ENCODE results near the gene CALHM1. TPM values are rescaled to one million over a fixed set of nuclear protein-coding genes. Genes with fewer than 3 reads are reported as not detected.

Gene CALHM1
- total and polyA plus RNA-seq, 2 of the 13 experiments (the other 11 are each of a cell fraction or from before 2014, with no cell fraction given), result 0.04 TPM; not detected in 1

DNA sequence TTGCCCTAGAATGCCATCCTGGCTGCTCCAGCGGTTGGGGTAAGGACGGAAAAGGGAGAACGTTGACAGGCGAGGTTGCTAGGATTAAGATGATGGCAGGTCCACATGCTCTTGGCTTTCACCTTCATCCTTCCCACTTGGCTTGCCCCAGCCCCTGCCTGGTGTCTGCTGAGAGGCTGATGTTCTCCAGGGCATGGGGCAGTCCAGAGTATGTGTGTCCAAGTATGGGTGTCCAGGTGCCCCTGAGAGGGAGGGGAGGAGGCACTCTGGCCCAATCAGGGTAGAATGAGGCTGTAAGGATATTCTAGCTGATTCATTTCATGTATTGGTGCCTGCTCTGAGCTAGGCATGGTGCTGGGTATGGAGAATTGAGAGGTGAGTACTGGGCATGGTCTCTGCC lies 47.4 kb upstream of the CALHM1 start:
- ATAC-seq (no peak), FAIRE-seq (no peak), DNase-seq (ENCODE audit: low spot score) (no peak)
- POLR2A ChIA-PET, result no interaction called here
- Histone ChIP-seq H3K4me2 (ENCODE audit: low read depth, low read length) (no peak overlapping the region), H3K36me3 (replicated peaks in 1 of 2; ENCODE audit: control insufficient read depth in 1 of 2, insufficient read depth in 2 of 2, low read length in 2 of 2) (no peaks in the 10 kb centered on the region), H3K9ac (ENCODE audit: insufficient read depth, low read depth, low read length) (no peak overlapping the region), H4K20me1 (ENCODE audit: insufficient read depth, low read length) (no peaks in the 10 kb centered on the region), H3K27ac (ENCODE audit: extremely low read length, insufficient read depth, low read length) (no peak overlapping the region), H3K27me3 (ENCODE audit: control insufficient read depth in 1 of 2, insufficient read depth in 2 of 2, low read length in 2 of 2) (peaks cover 4 to 60% of the 10 kb centered on the region in 2 experiments; a peak in 3 of 5 replicates), H3K9me3 (ENCODE audit: low read length) (no peaks in the 10 kb centered on the region), H3K79me2 (ENCODE audit: insufficient read depth, low read length) (no peaks in the 10 kb centered on the region), H3K4me3 (replicated peaks in 1 of 3; ENCODE audit: insufficient read depth in 1 of 3, low read depth in 2 of 3, low read length in 3 of 3) (no peak overlapping the region), H3K4me1 (ENCODE audit: insufficient read depth, low read length) (peaks cover 12% of the 10 kb centered on the region), H2AFZ (ENCODE audit: low read length) (no peak overlapping the region)
- in situ Hi-C loops (cut with HindIII; ENCODE audit: extremely low pct_ligation_motif_present, low pct_unique_long_range_greater_than_20kb) (no loop called here), intact Hi-C loops (cut with micrococcal nuclease; ENCODE audit: unreplicated experiment) (no loop called here)
- no TSS peak for BruUV-seq (replicated peaks)
- CTCF ChIA-PET (ENCODE audit: low intra/inter-chr PET ratio, low total read pairs), result no interaction called here
- WGBS (ENCODE audit: low lambda C conversion rate), result 74% methylated on average over 4 of the region's 4 CpGs
- TF ChIP-seq ZNF543 (CRISPR knock-in tag; IDR thresholded peaks at IDR 0.05) (no peak), XRCC5 (optimal IDR thresholded peaks at IDR 0.05; ENCODE audit: low read length) (no peak), ZNF569 (CRISPR knock-in tag; IDR thresholded peaks at IDR 0.05; ENCODE audit: borderline replicate concordance) (no peak), POLR2AphosphoS2 (IDR thresholded peaks at IDR 0.05; ENCODE audit: low read depth, low read length) (no peak), KLF15 (CRISPR knock-in tag; IDR thresholded peaks at IDR 0.05; ENCODE audit: borderline replicate concordance) (no peak), RNF219 (CRISPR knock-in tag; IDR thresholded peaks at IDR 0.05) (no peak), ZNF292 (CRISPR knock-in tag; IDR thresholded peaks at IDR 0.05; ENCODE audit: borderline replicate concordance, low read depth) (no peak), KDM5A (IDR thresholded peaks at IDR 0.05; ENCODE audit: borderline replicate concordance, low read length) (no peak), NAIF1 (CRISPR knock-in tag; IDR thresholded peaks at IDR 0.05; ENCODE audit: borderline replicate concordance) (no peak)
- TF ChIP-seq, protein P1, sequence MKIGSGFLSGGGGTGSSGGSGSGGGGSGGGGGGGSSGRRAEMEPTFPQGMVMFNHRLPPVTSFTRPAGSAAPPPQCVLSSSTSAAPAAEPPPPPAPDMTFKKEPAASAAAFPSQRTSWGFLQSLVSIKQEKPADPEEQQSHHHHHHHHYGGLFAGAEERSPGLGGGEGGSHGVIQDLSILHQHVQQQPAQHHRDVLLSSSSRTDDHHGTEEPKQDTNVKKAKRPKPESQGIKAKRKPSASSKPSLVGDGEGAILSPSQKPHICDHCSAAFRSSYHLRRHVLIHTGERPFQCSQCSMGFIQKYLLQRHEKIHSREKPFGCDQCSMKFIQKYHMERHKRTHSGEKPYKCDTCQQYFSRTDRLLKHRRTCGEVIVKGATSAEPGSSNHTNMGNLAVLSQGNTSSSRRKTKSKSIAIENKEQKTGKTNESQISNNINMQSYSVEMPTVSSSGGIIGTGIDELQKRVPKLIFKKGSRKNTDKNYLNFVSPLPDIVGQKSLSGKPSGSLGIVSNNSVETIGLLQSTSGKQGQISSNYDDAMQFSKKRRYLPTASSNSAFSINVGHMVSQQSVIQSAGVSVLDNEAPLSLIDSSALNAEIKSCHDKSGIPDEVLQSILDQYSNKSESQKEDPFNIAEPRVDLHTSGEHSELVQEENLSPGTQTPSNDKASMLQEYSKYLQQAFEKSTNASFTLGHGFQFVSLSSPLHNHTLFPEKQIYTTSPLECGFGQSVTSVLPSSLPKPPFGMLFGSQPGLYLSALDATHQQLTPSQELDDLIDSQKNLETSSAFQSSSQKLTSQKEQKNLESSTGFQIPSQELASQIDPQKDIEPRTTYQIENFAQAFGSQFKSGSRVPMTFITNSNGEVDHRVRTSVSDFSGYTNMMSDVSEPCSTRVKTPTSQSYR (CRISPR knock-in tag; IDR thresholded peaks at IDR 0.05; ENCODE audit: borderline replicate concordance), result no peak
- TF ChIP-seq, protein P2, sequence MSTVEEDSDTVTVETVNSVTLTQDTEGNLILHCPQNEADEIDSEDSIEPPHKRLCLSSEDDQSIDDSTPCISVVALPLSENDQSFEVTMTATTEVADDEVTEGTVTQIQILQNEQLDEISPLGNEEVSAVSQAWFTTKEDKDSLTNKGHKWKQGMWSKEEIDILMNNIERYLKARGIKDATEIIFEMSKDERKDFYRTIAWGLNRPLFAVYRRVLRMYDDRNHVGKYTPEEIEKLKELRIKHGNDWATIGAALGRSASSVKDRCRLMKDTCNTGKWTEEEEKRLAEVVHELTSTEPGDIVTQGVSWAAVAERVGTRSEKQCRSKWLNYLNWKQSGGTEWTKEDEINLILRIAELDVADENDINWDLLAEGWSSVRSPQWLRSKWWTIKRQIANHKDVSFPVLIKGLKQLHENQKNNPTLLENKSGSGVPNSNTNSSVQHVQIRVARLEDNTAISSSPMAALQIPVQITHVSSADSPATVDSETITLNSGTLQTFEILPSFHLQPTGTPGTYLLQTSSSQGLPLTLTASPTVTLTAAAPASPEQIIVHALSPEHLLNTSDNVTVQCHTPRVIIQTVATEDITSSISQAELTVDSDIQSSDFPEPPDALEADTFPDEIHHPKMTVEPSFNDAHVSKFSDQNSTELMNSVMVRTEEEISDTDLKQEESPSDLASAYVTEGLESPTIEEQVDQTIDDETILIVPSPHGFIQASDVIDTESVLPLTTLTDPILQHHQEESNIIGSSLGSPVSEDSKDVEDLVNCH (CRISPR knock-in tag; IDR thresholded peaks at IDR 0.05), result no peak
- TF ChIP-seq, protein P3, sequence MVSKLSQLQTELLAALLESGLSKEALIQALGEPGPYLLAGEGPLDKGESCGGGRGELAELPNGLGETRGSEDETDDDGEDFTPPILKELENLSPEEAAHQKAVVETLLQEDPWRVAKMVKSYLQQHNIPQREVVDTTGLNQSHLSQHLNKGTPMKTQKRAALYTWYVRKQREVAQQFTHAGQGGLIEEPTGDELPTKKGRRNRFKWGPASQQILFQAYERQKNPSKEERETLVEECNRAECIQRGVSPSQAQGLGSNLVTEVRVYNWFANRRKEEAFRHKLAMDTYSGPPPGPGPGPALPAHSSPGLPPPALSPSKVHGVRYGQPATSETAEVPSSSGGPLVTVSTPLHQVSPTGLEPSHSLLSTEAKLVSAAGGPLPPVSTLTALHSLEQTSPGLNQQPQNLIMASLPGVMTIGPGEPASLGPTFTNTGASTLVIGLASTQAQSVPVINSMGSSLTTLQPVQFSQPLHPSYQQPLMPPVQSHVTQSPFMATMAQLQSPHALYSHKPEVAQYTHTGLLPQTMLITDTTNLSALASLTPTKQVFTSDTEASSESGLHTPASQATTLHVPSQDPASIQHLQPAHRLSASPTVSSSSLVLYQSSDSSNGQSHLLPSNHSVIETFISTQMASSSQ (IDR thresholded peaks at IDR 0.05; ENCODE audit: low read depth), result no peak
- TF ChIP-seq, protein P3 (CRISPR knock-in tag; IDR thresholded peaks at IDR 0.05; ENCODE audit: borderline replicate concordance), result no peak

Measured in HepG2 (cell line).